WTC11 (cell line): Measurements from ENCODE around the gene TTC39B. TPM values are rescaled to one million over a fixed set of nuclear protein-coding genes. Genes with fewer than 3 reads are reported as not detected.
A peak's percentile ranks its signal among the peaks of the same experiment; 100 is the strongest.

Experiments used
- ATAC-seq: fragments of 200-7000 bp; cut with Tn5 transposase; 2 replicates; pipeline ENCODE4 v1.10.0; 2021; ENCODE audit warnings: mild to moderate bottlenecking, moderate library complexity
- CTCF ChIA-PET: fragments of 300-600 bp; sonication (Branson Sonifier 250); formaldehyde crosslinking; loops from one replicate; lab custom pipeline; 2021; ENCODE audit warnings: antibody characterized with exemption; lab: Charles Lee
- POLR2A ChIA-PET: fragments of 350-600 bp; sonication (Branson Sonifier 250); formaldehyde crosslinking; loops from one replicate; lab custom pipeline; 2021; ENCODE audit warnings: antibody characterized with exemption; lab: Charles Lee
- DNase-seq: peaks from one replicate; pipeline ENCODE4 v3.0.0; 2021; ENCODE audit warnings: low spot score
- H3K27ac Mint-ChIP-seq: 2 replicates; pipeline ENCODE4 v1.8.0; 2021; ENCODE audit warnings: mixed read lengths
- H3K27me3 Mint-ChIP-seq: 2 replicates; pipeline ENCODE4 v1.8.0; 2021; ENCODE audit warnings: low read depth, mild to moderate bottlenecking, moderate library complexity, mixed read lengths
- H3K36me3 Mint-ChIP-seq: 2 replicates; pipeline ENCODE4 v1.8.0; 2021; ENCODE audit warnings: mixed read lengths
- H3K4me1 Mint-ChIP-seq: 2 replicates; pipeline ENCODE4 v1.8.0; 2022; ENCODE audit warnings: mixed read lengths
- H3K4me3 Mint-ChIP-seq: 2 replicates; pipeline ENCODE4 v1.8.0; 2021; ENCODE audit warnings: mild to moderate bottlenecking, moderate library complexity, mixed read lengths
- H3K9me3 Mint-ChIP-seq: 2 replicates; pipeline ENCODE4 v1.8.0; 2021; ENCODE audit warnings: mixed read lengths
- CREB1 ChIP-seq: sonication (generic); formaldehyde crosslinking; IDR thresholded peaks from 2 replicates; pipeline ENCODE4 v1.8.0; 2023; ENCODE audit warnings: mild to moderate bottlenecking, missing genetic modification reagents
- EMX1 ChIP-seq: fragments of 250-450 bp; sonication (Bioruptor Pico); IDR thresholded peaks from 2 replicates; pipeline ENCODE4 v1.8.0; 2021; ENCODE audit warnings: mild to moderate bottlenecking
- FOXK1 ChIP-seq: sonication (generic); formaldehyde crosslinking; IDR thresholded peaks from 2 replicates; pipeline ENCODE4 v1.8.0; 2022; ENCODE audit warnings: mild to moderate bottlenecking, moderate library complexity, missing genetic modification reagents
- FOXP1 ChIP-seq: sonication (generic); formaldehyde crosslinking; IDR thresholded peaks from 2 replicates; pipeline ENCODE4 v1.8.0; 2022; ENCODE audit warnings: missing genetic modification reagents, mild to moderate bottlenecking, moderate library complexity, borderline replicate concordance
- GABPB1 ChIP-seq: sonication (generic); formaldehyde crosslinking; IDR thresholded peaks from 2 replicates; pipeline ENCODE4 v1.8.1; 2023; ENCODE audit warnings: mild to moderate bottlenecking, missing genetic modification reagents
- GRHL2 ChIP-seq: fragments of 250-450 bp; sonication (Bioruptor Pico); IDR thresholded peaks from 2 replicates; pipeline ENCODE4 v1.8.0; 2022; ENCODE audit warnings: mild to moderate bottlenecking, moderate library complexity; ENCODE audit not compliant: insufficient replicate concordance, severe bottlenecking
- GTF2I ChIP-seq: fragments of 250-450 bp; sonication (Bioruptor Pico); conservative IDR thresholded peaks from 2 replicates; pipeline ENCODE4 v1.4.0; 2021; ENCODE audit warnings: mild to moderate bottlenecking
- NFE2L1 ChIP-seq: sonication (generic); formaldehyde crosslinking; IDR thresholded peaks from 2 replicates; pipeline ENCODE4 v1.8.1; 2023; ENCODE audit warnings: missing genetic modification reagents
- NR1H2 ChIP-seq: sonication (generic); formaldehyde crosslinking; IDR thresholded peaks from 2 replicates; pipeline ENCODE4 v1.9.0; 2021; ENCODE audit warnings: mild to moderate bottlenecking, moderate library complexity, missing genetic modification reagents
- NR2C2 ChIP-seq: sonication (generic); formaldehyde crosslinking; IDR thresholded peaks from 2 replicates; pipeline ENCODE4 v1.8.0; 2022; ENCODE audit warnings: mild to moderate bottlenecking, missing genetic modification reagents
- PRRX2 ChIP-seq: fragments of 250-450 bp; sonication (Bioruptor Pico); IDR thresholded peaks from 2 replicates; pipeline ENCODE4 v1.8.0; 2021; ENCODE audit warnings: mild to moderate bottlenecking
- SMAD4 ChIP-seq: sonication (generic); formaldehyde crosslinking; IDR thresholded peaks from 2 replicates; pipeline ENCODE4 v1.8.0; 2022; ENCODE audit warnings: mild to moderate bottlenecking, missing genetic modification reagents
- TCF7 ChIP-seq: sonication (generic); formaldehyde crosslinking; IDR thresholded peaks from 2 replicates; pipeline ENCODE4 v1.8.0; 2022; ENCODE audit warnings: mild to moderate bottlenecking, low read depth, missing genetic modification reagents, moderate library complexity
- TEAD1 ChIP-seq: sonication (generic); formaldehyde crosslinking; IDR thresholded peaks from 2 replicates; pipeline ENCODE4 v1.8.0; 2022; ENCODE audit warnings: mild to moderate bottlenecking, missing genetic modification reagents
- TEAD4 ChIP-seq: sonication (generic); formaldehyde crosslinking; IDR thresholded peaks from 2 replicates; pipeline ENCODE4 v1.8.0; 2022; ENCODE audit warnings: mild to moderate bottlenecking, missing genetic modification reagents
- ZNF138 ChIP-seq: sonication (generic); formaldehyde crosslinking; conservative IDR thresholded peaks from 2 replicates; pipeline ENCODE4 v1.8.1; 2022; ENCODE audit warnings: mild to moderate bottlenecking, moderate library complexity, missing genetic modification reagents
- ZNF396 ChIP-seq: fragments of 250-450 bp; sonication (Bioruptor Pico); IDR thresholded peaks from 2 replicates; pipeline ENCODE4 v1.8.0; 2021; ENCODE audit warnings: mild to moderate bottlenecking, moderate library complexity, borderline replicate concordance
- ZNF416 ChIP-seq: fragments of 250-450 bp; sonication (Bioruptor Pico); IDR thresholded peaks from 2 replicates; pipeline ENCODE4 v1.9.0; 2021; ENCODE audit warnings: mild to moderate bottlenecking, inconsistent platforms
- total RNA-seq: library from RNA; stranded (reverse); gene quantifications from 3 replicates; pipeline ENCODE4 v1.2.3, GENCODE V29; 2021
- TF ChIP-seq, protein P1 (sequence below): sonication (generic); formaldehyde crosslinking; IDR thresholded peaks from 2 replicates; pipeline ENCODE4 v1.8.0; 2023; ENCODE audit warnings: missing genetic modification reagents
- TF ChIP-seq, protein P2 (sequence below): fragments of 250-450 bp; sonication (Bioruptor Pico); IDR thresholded peaks from 2 replicates; pipeline ENCODE4 v1.9.0; 2021; ENCODE audit warnings: moderate library complexity, mild to moderate bottlenecking, inconsistent platforms, borderline replicate concordance
- TF ChIP-seq, protein P3 (sequence below): sonication (generic); formaldehyde crosslinking; IDR thresholded peaks from 2 replicates; pipeline ENCODE4 v1.8.0; 2022; ENCODE audit warnings: missing genetic modification reagents
- TF ChIP-seq, protein P4 (sequence below): sonication (generic); formaldehyde crosslinking; IDR thresholded peaks from 2 replicates; pipeline ENCODE4 v1.8.1; 2022; ENCODE audit warnings: low read depth, mild to moderate bottlenecking, moderate library complexity, missing genetic modification reagents, borderline replicate concordance
- TF ChIP-seq, protein P5 (sequence below): sonication (generic); formaldehyde crosslinking; IDR thresholded peaks from 2 replicates; pipeline ENCODE4 v1.8.0; 2022; ENCODE audit warnings: mild to moderate bottlenecking, missing genetic modification reagents
- TF ChIP-seq, protein P6 (sequence below): sonication (generic); formaldehyde crosslinking; IDR thresholded peaks from 2 replicates; pipeline ENCODE4 v1.8.1; 2022; ENCODE audit warnings: mild to moderate bottlenecking, moderate library complexity, missing genetic modification reagents
- TF ChIP-seq, protein P7 (sequence below): sonication (generic); formaldehyde crosslinking; IDR thresholded peaks from 2 replicates; pipeline ENCODE4 v1.8.0; 2022; ENCODE audit warnings: mild to moderate bottlenecking, missing genetic modification reagents
- TF ChIP-seq, protein P8 (sequence below): sonication (generic); formaldehyde crosslinking; IDR thresholded peaks from 2 replicates; pipeline ENCODE4 v1.8.1; 2023; ENCODE audit warnings: mild to moderate bottlenecking, missing genetic modification reagents, moderate library complexity
- TF ChIP-seq, protein P9 (sequence below): sonication (generic); formaldehyde crosslinking; IDR thresholded peaks from 2 replicates; pipeline ENCODE4 v1.8.1; 2023; ENCODE audit warnings: mild to moderate bottlenecking, missing genetic modification reagents
- TF ChIP-seq, protein P10 (sequence below): fragments of 250-450 bp; sonication (Bioruptor Pico); IDR thresholded peaks from 2 replicates; pipeline ENCODE4 v1.8.0; 2021; ENCODE audit warnings: mild to moderate bottlenecking

Gene TTC39B
- total RNA-seq, 1 experiment from 2014 or later: 12.5 TPM

DNA sequence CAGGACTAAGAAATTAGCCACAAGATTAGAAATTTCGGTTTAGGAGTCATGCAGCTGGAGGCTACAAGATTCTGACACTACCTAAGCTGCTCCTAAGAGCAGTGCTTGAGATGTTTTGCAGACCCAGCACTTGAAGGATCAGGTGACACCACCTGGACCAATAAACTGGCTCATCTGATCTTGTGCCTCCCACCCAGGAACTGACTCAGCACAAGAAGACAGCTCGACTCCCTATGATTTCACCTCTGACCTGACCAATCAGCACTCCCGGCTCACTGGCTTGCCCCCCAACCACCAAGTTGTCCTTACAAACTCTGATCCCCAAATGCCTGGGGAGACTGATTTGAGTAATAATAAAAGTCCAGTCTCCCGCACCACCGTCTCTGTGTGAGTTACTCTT, 170.4 kb downstream of the TTC39B start:
- 0 out of 2 replicates have a peak overlapping the region, but pooled peaks have one; percentile 10 for H3K4me3 Mint-ChIP-seq
- H3K4me1 Mint-ChIP-seq: peaks cover 50% of the 10 kb centered on the region
- H3K36me3 Mint-ChIP-seq: peaks cover 7% of the 10 kb centered on the region; the same call in 1 of the 2 replicates
- ATAC-seq (peak; percentile 23), DNase-seq (peak; percentile 29)
- peaks cover 13% of the 10 kb centered on the region; the same call in 1 of the 2 replicates for H3K9me3 Mint-ChIP-seq
- peak overlapping the region; percentile 98 for H3K27ac Mint-ChIP-seq
- H3K27me3 Mint-ChIP-seq: no peaks in the 10 kb centered on the region
- CTCF ChIA-PET: interaction anchor here (0.6 to 2.6 kb wide), 5 partner anchors 17 to 290 kb away, joined by 4 to 43 read pairs (median 12); no protein-coding TSS in a partner anchor
- POLR2A ChIA-PET: no interaction called here
- TF ChIP-seq, protein P1, sequence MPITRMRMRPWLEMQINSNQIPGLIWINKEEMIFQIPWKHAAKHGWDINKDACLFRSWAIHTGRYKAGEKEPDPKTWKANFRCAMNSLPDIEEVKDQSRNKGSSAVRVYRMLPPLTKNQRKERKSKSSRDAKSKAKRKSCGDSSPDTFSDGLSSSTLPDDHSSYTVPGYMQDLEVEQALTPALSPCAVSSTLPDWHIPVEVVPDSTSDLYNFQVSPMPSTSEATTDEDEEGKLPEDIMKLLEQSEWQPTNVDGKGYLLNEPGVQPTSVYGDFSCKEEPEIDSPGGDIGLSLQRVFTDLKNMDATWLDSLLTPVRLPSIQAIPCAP (CRISPR knock-in tag): no peak
- TF ChIP-seq GRHL2 (CRISPR knock-in tag) (no peak), NR2C2 (CRISPR knock-in tag) (no peak), FOXP1 (no peak), TCF7 (CRISPR knock-in tag) (no peak), NR1H2 (CRISPR knock-in tag) (no peak), EMX1 (CRISPR knock-in tag) (no peak), CREB1 (CRISPR knock-in tag) (no peak), NFE2L1 (peak; percentile 79), ZNF416 (CRISPR knock-in tag) (no peak), FOXK1 (CRISPR knock-in tag) (0 out of 2 replicates have a peak, but pooled peaks have one; percentile 28), GTF2I (CRISPR knock-in tag) (no peak), SMAD4 (CRISPR knock-in tag) (no peak), ZNF138 (CRISPR knock-in tag) (no peak), ZNF396 (CRISPR knock-in tag) (no peak), TEAD4 (CRISPR knock-in tag) (no peak), TEAD1 (CRISPR knock-in tag) (no peak), PRRX2 (CRISPR knock-in tag) (no peak), GABPB1 (CRISPR knock-in tag) (no peak)
- TF ChIP-seq, protein P2, sequence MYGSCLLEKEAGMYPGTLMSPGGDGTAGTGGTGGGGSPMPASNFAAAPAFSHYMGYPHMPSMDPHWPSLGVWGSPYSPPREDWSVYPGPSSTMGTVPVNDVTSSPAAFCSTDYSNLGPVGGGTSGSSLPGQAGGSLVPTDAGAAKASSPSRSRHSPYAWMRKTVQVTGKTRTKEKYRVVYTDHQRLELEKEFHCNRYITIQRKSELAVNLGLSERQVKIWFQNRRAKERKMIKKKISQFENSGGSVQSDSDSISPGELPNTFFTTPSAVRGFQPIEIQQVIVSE: no peak
- TF ChIP-seq, protein P3, sequence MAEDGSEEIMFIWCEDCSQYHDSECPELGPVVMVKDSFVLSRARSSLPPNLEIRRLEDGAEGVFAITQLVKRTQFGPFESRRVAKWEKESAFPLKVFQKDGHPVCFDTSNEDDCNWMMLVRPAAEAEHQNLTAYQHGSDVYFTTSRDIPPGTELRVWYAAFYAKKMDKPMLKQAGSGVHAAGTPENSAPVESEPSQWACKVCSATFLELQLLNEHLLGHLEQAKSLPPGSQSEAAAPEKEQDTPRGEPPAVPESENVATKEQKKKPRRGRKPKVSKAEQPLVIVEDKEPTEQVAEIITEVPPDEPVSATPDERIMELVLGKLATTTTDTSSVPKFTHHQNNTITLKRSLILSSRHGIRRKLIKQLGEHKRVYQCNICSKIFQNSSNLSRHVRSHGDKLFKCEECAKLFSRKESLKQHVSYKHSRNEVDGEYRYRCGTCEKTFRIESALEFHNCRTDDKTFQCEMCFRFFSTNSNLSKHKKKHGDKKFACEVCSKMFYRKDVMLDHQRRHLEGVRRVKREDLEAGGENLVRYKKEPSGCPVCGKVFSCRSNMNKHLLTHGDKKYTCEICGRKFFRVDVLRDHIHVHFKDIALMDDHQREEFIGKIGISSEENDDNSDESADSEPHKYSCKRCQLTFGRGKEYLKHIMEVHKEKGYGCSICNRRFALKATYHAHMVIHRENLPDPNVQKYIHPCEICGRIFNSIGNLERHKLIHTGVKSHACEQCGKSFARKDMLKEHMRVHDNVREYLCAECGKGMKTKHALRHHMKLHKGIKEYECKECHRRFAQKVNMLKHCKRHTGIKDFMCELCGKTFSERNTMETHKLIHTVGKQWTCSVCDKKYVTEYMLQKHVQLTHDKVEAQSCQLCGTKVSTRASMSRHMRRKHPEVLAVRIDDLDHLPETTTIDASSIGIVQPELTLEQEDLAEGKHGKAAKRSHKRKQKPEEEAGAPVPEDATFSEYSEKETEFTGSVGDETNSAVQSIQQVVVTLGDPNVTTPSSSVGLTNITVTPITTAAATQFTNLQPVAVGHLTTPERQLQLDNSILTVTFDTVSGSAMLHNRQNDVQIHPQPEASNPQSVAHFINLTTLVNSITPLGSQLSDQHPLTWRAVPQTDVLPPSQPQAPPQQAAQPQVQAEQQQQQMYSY (CRISPR knock-in tag): no peak
- TF ChIP-seq, protein P4, sequence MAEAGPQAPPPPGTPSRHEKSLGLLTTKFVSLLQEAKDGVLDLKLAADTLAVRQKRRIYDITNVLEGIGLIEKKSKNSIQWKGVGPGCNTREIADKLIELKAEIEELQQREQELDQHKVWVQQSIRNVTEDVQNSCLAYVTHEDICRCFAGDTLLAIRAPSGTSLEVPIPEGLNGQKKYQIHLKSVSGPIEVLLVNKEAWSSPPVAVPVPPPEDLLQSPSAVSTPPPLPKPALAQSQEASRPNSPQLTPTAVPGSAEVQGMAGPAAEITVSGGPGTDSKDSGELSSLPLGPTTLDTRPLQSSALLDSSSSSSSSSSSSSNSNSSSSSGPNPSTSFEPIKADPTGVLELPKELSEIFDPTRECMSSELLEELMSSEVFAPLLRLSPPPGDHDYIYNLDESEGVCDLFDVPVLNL: no peak
- TF ChIP-seq, protein P5, sequence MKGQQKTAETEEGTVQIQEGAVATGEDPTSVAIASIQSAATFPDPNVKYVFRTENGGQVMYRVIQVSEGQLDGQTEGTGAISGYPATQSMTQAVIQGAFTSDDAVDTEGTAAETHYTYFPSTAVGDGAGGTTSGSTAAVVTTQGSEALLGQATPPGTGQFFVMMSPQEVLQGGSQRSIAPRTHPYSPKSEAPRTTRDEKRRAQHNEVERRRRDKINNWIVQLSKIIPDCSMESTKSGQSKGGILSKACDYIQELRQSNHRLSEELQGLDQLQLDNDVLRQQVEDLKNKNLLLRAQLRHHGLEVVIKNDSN (CRISPR knock-in tag): peak; percentile 50; the same call in 1 of the 2 replicates
- TF ChIP-seq, protein P6, sequence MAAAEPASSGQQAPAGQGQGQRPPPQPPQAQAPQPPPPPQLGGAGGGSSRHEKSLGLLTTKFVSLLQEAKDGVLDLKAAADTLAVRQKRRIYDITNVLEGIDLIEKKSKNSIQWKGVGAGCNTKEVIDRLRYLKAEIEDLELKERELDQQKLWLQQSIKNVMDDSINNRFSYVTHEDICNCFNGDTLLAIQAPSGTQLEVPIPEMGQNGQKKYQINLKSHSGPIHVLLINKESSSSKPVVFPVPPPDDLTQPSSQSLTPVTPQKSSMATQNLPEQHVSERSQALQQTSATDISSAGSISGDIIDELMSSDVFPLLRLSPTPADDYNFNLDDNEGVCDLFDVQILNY (CRISPR knock-in tag): no peak
- TF ChIP-seq, protein P7, sequence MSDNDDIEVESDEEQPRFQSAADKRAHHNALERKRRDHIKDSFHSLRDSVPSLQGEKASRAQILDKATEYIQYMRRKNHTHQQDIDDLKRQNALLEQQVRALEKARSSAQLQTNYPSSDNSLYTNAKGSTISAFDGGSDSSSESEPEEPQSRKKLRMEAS: no peak
- TF ChIP-seq, protein P8, sequence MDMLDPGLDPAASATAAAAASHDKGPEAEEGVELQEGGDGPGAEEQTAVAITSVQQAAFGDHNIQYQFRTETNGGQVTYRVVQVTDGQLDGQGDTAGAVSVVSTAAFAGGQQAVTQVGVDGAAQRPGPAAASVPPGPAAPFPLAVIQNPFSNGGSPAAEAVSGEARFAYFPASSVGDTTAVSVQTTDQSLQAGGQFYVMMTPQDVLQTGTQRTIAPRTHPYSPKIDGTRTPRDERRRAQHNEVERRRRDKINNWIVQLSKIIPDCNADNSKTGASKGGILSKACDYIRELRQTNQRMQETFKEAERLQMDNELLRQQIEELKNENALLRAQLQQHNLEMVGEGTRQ (CRISPR knock-in tag): peak; percentile 79
- TF ChIP-seq, protein P9, sequence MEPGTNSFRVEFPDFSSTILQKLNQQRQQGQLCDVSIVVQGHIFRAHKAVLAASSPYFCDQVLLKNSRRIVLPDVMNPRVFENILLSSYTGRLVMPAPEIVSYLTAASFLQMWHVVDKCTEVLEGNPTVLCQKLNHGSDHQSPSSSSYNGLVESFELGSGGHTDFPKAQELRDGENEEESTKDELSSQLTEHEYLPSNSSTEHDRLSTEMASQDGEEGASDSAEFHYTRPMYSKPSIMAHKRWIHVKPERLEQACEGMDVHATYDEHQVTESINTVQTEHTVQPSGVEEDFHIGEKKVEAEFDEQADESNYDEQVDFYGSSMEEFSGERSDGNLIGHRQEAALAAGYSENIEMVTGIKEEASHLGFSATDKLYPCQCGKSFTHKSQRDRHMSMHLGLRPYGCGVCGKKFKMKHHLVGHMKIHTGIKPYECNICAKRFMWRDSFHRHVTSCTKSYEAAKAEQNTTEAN (CRISPR knock-in tag): no peak
- TF ChIP-seq, protein P10, sequence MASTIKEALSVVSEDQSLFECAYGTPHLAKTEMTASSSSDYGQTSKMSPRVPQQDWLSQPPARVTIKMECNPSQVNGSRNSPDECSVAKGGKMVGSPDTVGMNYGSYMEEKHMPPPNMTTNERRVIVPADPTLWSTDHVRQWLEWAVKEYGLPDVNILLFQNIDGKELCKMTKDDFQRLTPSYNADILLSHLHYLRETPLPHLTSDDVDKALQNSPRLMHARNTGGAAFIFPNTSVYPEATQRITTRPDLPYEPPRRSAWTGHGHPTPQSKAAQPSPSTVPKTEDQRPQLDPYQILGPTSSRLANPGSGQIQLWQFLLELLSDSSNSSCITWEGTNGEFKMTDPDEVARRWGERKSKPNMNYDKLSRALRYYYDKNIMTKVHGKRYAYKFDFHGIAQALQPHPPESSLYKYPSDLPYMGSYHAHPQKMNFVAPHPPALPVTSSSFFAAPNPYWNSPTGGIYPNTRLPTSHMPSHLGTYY (CRISPR knock-in tag): no peak
